Mesenchymal stem cell (in vitro differentiated cells and primary cell): Measurements from ENCODE around the gene EPS8L1.

Experiments
- DNase-seq: peaks from one replicate; pipeline ENCODE4 v3.0.0-alpha.2; 2013
- H2AFZ ChIP-seq: one replicate; pipeline ENCODE4 v1.6.1; 2013; ENCODE audit warnings: low read depth, mild to moderate bottlenecking, control low read depth, inconsistent platforms, low read length, moderate library complexity
- H2AK5ac ChIP-seq: 2 replicates; pipeline ENCODE4 v1.6.1; 2013; ENCODE audit warnings: low read length, moderate library complexity, mild to moderate bottlenecking, inconsistent platforms; ENCODE audit not compliant: severe bottlenecking
- H2BK120ac ChIP-seq: one replicate; pipeline ENCODE4 v1.6.1; 2013; ENCODE audit warnings: low read depth, mild to moderate bottlenecking, inconsistent platforms, low read length, moderate library complexity
- H2BK12ac ChIP-seq, 2 experiments: one replicate each; pipeline ENCODE4 v1.6.1; 2013; ENCODE audit warnings: inconsistent platforms in 2 of 2, low read length in 2 of 2, mild to moderate bottlenecking in 2 of 2, moderate library complexity in 2 of 2, control low read depth in 1 of 2
- H2BK15ac ChIP-seq: one replicate; pipeline ENCODE4 v1.6.1; 2013; ENCODE audit warnings: mild to moderate bottlenecking, low read depth, inconsistent platforms; ENCODE audit not compliant: poor library complexity, severe bottlenecking
- H2BK5ac ChIP-seq: 2 replicates; pipeline ENCODE4 v1.6.1; 2013; ENCODE audit warnings: low read depth, mild to moderate bottlenecking, low read length, control low read depth, inconsistent platforms; ENCODE audit not compliant: poor library complexity, severe bottlenecking
- H3K14ac ChIP-seq, 2 experiments: one replicate each; pipeline ENCODE4 v1.6.1; 2013; ENCODE audit warnings: inconsistent platforms in 2 of 2, low read length in 2 of 2, control low read depth in 1 of 2, mild to moderate bottlenecking in 1 of 2, moderate library complexity in 1 of 2
- H3K18ac ChIP-seq, 2 experiments: one replicate each; pipeline ENCODE4 v1.6.1; 2013; ENCODE audit warnings: inconsistent platforms in 2 of 2, low read length in 2 of 2, control low read depth in 1 of 2, low read depth in 1 of 2, mild to moderate bottlenecking in 1 of 2
- H3K23ac ChIP-seq, 2 experiments: one replicate each; pipeline ENCODE4 v1.6.1; 2013; ENCODE audit warnings: inconsistent platforms in 2 of 2, low read length in 2 of 2, mild to moderate bottlenecking in 2 of 2, moderate library complexity in 2 of 2, control low read depth in 1 of 2
- H3K27ac ChIP-seq: 2 replicates; pipeline ENCODE4 v1.5.1; 2013; ENCODE audit warnings: mild to moderate bottlenecking, moderate library complexity, low read length, control low read depth, inconsistent platforms; ENCODE audit not compliant: poor library complexity, severe bottlenecking
- H3K27me3 ChIP-seq, 2 experiments: 2 replicates each; pipeline versions ENCODE4 v1.6.1 to v1.7.0; 2013; ENCODE audit warnings: low read length in 2 of 2, mild to moderate bottlenecking in 2 of 2, moderate library complexity in 2 of 2, control low read depth in 1 of 2, inconsistent platforms in 1 of 2; ENCODE audit not compliant: control insufficient read depth in 1 of 2, insufficient read depth in 1 of 2
- H3K36me3 ChIP-seq, 2 experiments: 2 replicates each; pipeline versions ENCODE4 v1.6.1 to v1.7.0; 2013; ENCODE audit warnings: low read length in 2 of 2, control low read depth in 1 of 2, inconsistent platforms in 1 of 2, low read depth in 1 of 2, mild to moderate bottlenecking in 1 of 2; ENCODE audit not compliant: insufficient read depth in 2 of 2, control insufficient read depth in 1 of 2
- H3K4ac ChIP-seq, 2 experiments: one replicate each; pipeline ENCODE4 v1.6.1; 2013; ENCODE audit warnings: inconsistent platforms in 2 of 2, low read length in 2 of 2, mild to moderate bottlenecking in 2 of 2, moderate library complexity in 2 of 2, control low read depth in 1 of 2, low read depth in 1 of 2
- H3K4me1 ChIP-seq: 2 replicates; pipeline ENCODE4 v1.6.1; 2013; ENCODE audit warnings: low read depth, low read length, control low read depth; ENCODE audit not compliant: control insufficient read depth, insufficient read depth
- H3K4me2 ChIP-seq: 2 replicates; pipeline ENCODE4 v1.6.1; 2013; ENCODE audit warnings: low read length, mild to moderate bottlenecking, inconsistent platforms; ENCODE audit not compliant: poor library complexity, severe bottlenecking
- H3K4me3 ChIP-seq, 2 experiments: 2 replicates each; pipeline versions ENCODE4 v1.5.1 to v1.7.0; 2013; ENCODE audit warnings: low read length in 2 of 2, mild to moderate bottlenecking in 2 of 2, control low read depth in 1 of 2, low read depth in 1 of 2; ENCODE audit not compliant: insufficient read depth in 1 of 2
- H3K79me1 ChIP-seq: replicated peaks from 2 replicates; pipeline ENCODE4 v1.6.1; 2013; ENCODE audit warnings: mild to moderate bottlenecking, control low read depth, low read length, inconsistent platforms; ENCODE audit not compliant: poor library complexity, severe bottlenecking
- H3K9ac ChIP-seq: 2 replicates; pipeline ENCODE4 v1.7.0; 2013; ENCODE audit warnings: mild to moderate bottlenecking, low read length, moderate library complexity
- H3K9me3 ChIP-seq: 2 replicates; pipeline ENCODE4 v1.7.0; 2013; ENCODE audit warnings: mild to moderate bottlenecking, low read length; ENCODE audit not compliant: control insufficient read depth
- H4K8ac ChIP-seq: one replicate; pipeline ENCODE4 v1.6.1; 2013; ENCODE audit warnings: inconsistent platforms, mild to moderate bottlenecking, low read length, moderate library complexity
- H4K91ac ChIP-seq: one replicate; pipeline ENCODE4 v1.6.1; 2013; ENCODE audit warnings: mild to moderate bottlenecking, low read length, inconsistent platforms
- WGBS: methylation state at CpG from one replicate; pipeline ENCODE4 v1.1.7; 2013; ENCODE audit warnings: mixed read lengths; 5-methylcytosine and 5-hydroxymethylcytosine counted together

EPS8L1 gene

DNA sequence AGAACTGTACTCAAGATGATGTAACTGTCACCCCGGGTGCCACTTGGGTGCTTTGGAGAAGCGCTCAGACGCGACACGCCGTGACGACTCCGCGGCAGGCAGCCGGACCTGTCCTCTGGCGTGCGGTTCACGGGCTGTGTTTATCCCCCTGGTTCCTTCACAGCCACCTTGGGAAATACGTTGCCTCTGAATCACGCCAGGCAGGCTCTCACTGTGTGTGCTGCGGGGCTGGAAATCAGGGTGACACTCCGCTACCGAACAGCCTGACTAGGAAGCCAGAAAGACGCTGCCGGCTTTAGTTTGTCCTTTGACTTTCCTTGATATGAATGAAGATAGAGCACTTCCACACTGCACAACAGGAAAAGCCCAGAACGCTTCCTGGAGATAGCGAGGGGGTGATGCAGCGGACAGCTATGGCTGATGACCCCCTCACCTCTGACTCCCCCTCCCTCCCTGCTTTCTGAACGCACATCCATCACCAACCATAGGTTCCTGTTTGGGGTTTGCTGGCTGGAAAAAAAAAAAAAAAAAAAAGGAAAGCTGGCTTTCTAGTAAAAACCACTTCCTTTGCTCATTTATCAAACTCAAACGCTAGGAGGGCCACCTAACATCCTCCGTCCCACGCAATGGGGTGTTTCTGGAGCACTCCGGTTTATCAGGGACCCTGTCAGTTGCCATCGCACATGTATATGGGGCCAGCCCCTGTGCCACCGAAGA lies 33.9 kb upstream of the EPS8L1 start:
- H2BK5ac ChIP-seq = no peak overlapping the region
- no peak overlapping the region for H3K23ac ChIP-seq
- H3K9ac ChIP-seq = no peak overlapping the region
- no peaks in the 10 kb centered on the region for H3K9me3 ChIP-seq
- no peak overlapping the region for H2BK15ac ChIP-seq
- no peak overlapping the region for H3K27ac ChIP-seq
- no peak overlapping the region for H3K14ac ChIP-seq
- H3K4ac ChIP-seq = no peak overlapping the region
- H2AFZ ChIP-seq = no peak overlapping the region
- no peaks in the 10 kb centered on the region for H3K4me1 ChIP-seq
- WGBS = 98% methylated on average over 26 of the region's 30 CpGs
- H4K8ac ChIP-seq = no peak overlapping the region
- no peak overlapping the region for H3K18ac ChIP-seq
- no peak overlapping the region for H4K91ac ChIP-seq
- H3K36me3 ChIP-seq = peaks cover 34 to 42% of the 10 kb centered on the region in 2 experiments
- no peak overlapping the region for H2BK12ac ChIP-seq
- no peak overlapping the region for H3K4me3 ChIP-seq
- no peak overlapping the region for H2AK5ac ChIP-seq
- no peak overlapping the region for H2BK120ac ChIP-seq
- H3K27me3 ChIP-seq = no peaks in the 10 kb centered on the region
- no peak overlapping the region for H3K4me2 ChIP-seq
- H3K79me1 ChIP-seq = peaks cover 2% of the 10 kb centered on the region
- no peak for DNase-seq

DNA sequence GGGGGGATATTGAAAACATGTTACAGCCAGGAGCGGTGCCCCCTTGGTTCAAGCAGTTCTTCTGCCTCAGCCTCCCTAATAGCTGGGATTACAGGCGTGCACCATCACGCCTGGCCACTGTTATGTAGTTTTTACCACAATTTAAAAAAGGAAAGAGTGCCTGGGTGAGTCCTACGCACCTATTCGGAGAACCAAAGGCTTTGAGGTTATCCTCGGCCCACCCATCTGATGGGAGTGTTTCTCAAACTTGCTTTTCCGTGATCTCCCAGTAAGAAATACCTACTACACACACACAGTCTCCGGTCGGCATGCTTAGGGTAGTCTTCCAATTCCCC lies 33.4 kb upstream of the EPS8L1 start:
- Histone ChIP-seq H3K18ac (no peak overlapping the region), H4K91ac (no peak overlapping the region), H3K4me1 (no peaks in the 10 kb centered on the region), H2AFZ (no peak overlapping the region), H3K4ac (no peak overlapping the region), H2BK120ac (no peak overlapping the region), H3K4me3 (no peak overlapping the region), H2BK15ac (no peak overlapping the region), H3K14ac (no peak overlapping the region), H3K27ac (no peak overlapping the region), H3K36me3 (peaks cover 39 to 48% of the 10 kb centered on the region in 2 experiments), H3K9ac (no peak overlapping the region), H3K79me1 (peaks cover 2% of the 10 kb centered on the region), H2BK5ac (no peak overlapping the region), H3K23ac (no peak overlapping the region), H4K8ac (no peak overlapping the region), H3K27me3 (no peaks in the 10 kb centered on the region), H3K9me3 (no peaks in the 10 kb centered on the region), H2BK12ac (no peak overlapping the region), H2AK5ac (no peak overlapping the region), H3K4me2 (no peak overlapping the region)
- no peak for DNase-seq
- WGBS = 96% methylated on average over 9 of the region's 9 CpGs

- H3K23ac ChIP-seq = no peak overlapping the region
- H3K4me2 ChIP-seq = no peak overlapping the region
- H4K8ac ChIP-seq = no peak overlapping the region
- 72% methylated on average over 11 of the region's 11 CpGs for WGBS
- H2BK5ac ChIP-seq = no peak overlapping the region
- no peak overlapping the region for H2BK12ac ChIP-seq
- H3K14ac ChIP-seq = no peak overlapping the region
- H3K27me3 ChIP-seq = no peaks in the 10 kb centered on the region
- H3K27ac ChIP-seq = no peak overlapping the region
- no peak overlapping the region for H3K4ac ChIP-seq
- H2BK120ac ChIP-seq = no peak overlapping the region
- H2AK5ac ChIP-seq = no peak overlapping the region
- H3K9me3 ChIP-seq = no peaks in the 10 kb centered on the region
- H3K4me3 ChIP-seq = no peak overlapping the region
- H3K4me1 ChIP-seq = no peaks in the 10 kb centered on the region
- H2AFZ ChIP-seq = no peak overlapping the region
- peaks cover 2% of the 10 kb centered on the region for H3K79me1 ChIP-seq
- no peak overlapping the region for H3K18ac ChIP-seq
- H4K91ac ChIP-seq = no peak overlapping the region
- DNase-seq = no peak
- H3K9ac ChIP-seq = no peak overlapping the region
- H3K36me3 ChIP-seq = peaks cover 42 to 51% of the 10 kb centered on the region in 2 experiments
- no peak overlapping the region for H2BK15ac ChIP-seq
These were observed 33.0 kb upstream of the EPS8L1 start for GRCh38 chr19:55042688-55043087.

GRCh38 chr19:55044286-55044685 lies 31.4 kb upstream of the EPS8L1 start:
- no peak overlapping the region for H2BK5ac ChIP-seq
- WGBS = 96% methylated on average over 5 of the region's 5 CpGs
- H3K4me2 ChIP-seq = no peak overlapping the region
- no peak overlapping the region for H3K27ac ChIP-seq
- no peaks in the 10 kb centered on the region for H3K4me1 ChIP-seq
- H3K18ac ChIP-seq = no peak overlapping the region
- H2BK15ac ChIP-seq = no peak overlapping the region
- H3K4ac ChIP-seq = no peak overlapping the region
- no peak overlapping the region for H2BK12ac ChIP-seq
- no peak overlapping the region for H3K9ac ChIP-seq
- no peak overlapping the region for H4K8ac ChIP-seq
- no peaks in the 10 kb centered on the region for H3K27me3 ChIP-seq
- peaks cover 2% of the 10 kb centered on the region for H3K79me1 ChIP-seq
- H2AK5ac ChIP-seq = no peak overlapping the region
- H3K4me3 ChIP-seq = no peak overlapping the region
- no peaks in the 10 kb centered on the region for H3K9me3 ChIP-seq
- H3K14ac ChIP-seq = no peak overlapping the region
- H3K23ac ChIP-seq = no peak overlapping the region
- peaks cover 58 to 67% of the 10 kb centered on the region in 2 experiments for H3K36me3 ChIP-seq
- H4K91ac ChIP-seq = no peak overlapping the region
- DNase-seq = no peak
- H2AFZ ChIP-seq = no peak overlapping the region
- no peak overlapping the region for H2BK120ac ChIP-seq
